ENCODE data around the gene KISS1R.

The KISS1R gene

GRCh38 chr19:939439-939838 lies 22.3 kb downstream of the KISS1R start:
- TF ChIP-seq CTCF (IDR thresholded peaks at IDR 0.05): no peak

- no peak for TF ChIP-seq CTCF (IDR thresholded peaks at IDR 0.05)
Observed at GRCh38 chr19:939922-940321, 22.8 kb downstream of the KISS1R start.

GRCh38 chr19:940591-941291 lies 23.6 kb downstream of the KISS1R start:
- no peak for TF ChIP-seq CTCF (IDR thresholded peaks at IDR 0.05)

GRCh38 chr19:941292-942132 lies 24.4 kb downstream of the KISS1R start:
- TF ChIP-seq CTCF (IDR thresholded peaks at IDR 0.05): no peak

GRCh38 chr19:942133-942645 lies 25.1 kb downstream of the KISS1R start:
- no peak for TF ChIP-seq CTCF (IDR thresholded peaks at IDR 0.05)

- no peak for TF ChIP-seq CTCF (IDR thresholded peaks at IDR 0.05)
Observed at GRCh38 chr19:943551-944170, 26.5 kb downstream of the KISS1R start.

- TF ChIP-seq CTCF (IDR thresholded peaks at IDR 0.05): no peak
Observed at GRCh38 chr19:944171-944567, 27.0 kb downstream of the KISS1R start.
